ENCODE data around the gene CYBRD1.
A peak's percentile ranks its signal among the peaks of the same experiment; 100 is the strongest.
"Not testable (repeated sequence)": the region's sequence is repeated elsewhere in the genome, so short reads cannot be mapped to it uniquely, and the experiment has no call there.

The CYBRD1 gene

GRCh38 chr2:171497664-171498063 is 24.6 kb upstream of the CYBRD1 start:
- in situ Hi-C loops (cut with MboI; ENCODE audit: low sequenced_read_pairs); H3K36me3 ChIP-seq (replicated peaks); H3K4me3 ChIP-seq; H3K27me3 ChIP-seq (ENCODE audit: low read depth); H3K9me3 ChIP-seq; DNase-seq (ENCODE audit: low spot score in 2 of 2); H3K4me1 ChIP-seq: not testable (repeated sequence)

- H3K4me3 ChIP-seq = no peak overlapping the region
- no peaks in the 10 kb centered on the region for H3K27me3 ChIP-seq (ENCODE audit: low read depth)
- no peaks in the 10 kb centered on the region for H3K36me3 ChIP-seq (replicated peaks)
- H3K4me1 ChIP-seq = peaks cover 6% of the 10 kb centered on the region; the same call in 1 of the 2 replicates
- H3K9me3 ChIP-seq = no peaks in the 10 kb centered on the region
- peak; percentile 23 to 68 for DNase-seq (ENCODE audit: low spot score in 2 of 2)
- in situ Hi-C loops (cut with MboI; ENCODE audit: low sequenced_read_pairs) = no loop called here
These were observed 16.9 kb upstream of the CYBRD1 start for GRCh38 chr2:171505374-171505773.

GRCh38 chr2:171509945-171510731 is 12.1 kb upstream of the CYBRD1 start:
- no peak for DNase-seq (ENCODE audit: low spot score in 2 of 2)
- Histone ChIP-seq H3K9me3 (no peaks in the 10 kb centered on the region), H3K36me3 (replicated peaks) (no peaks in the 10 kb centered on the region), H3K4me1 (peaks cover 6% of the 10 kb centered on the region; the same call in 1 of the 2 replicates), H3K4me3 (no peak overlapping the region), H3K27me3 (ENCODE audit: low read depth) (no peaks in the 10 kb centered on the region)
- in situ Hi-C loops (cut with MboI; ENCODE audit: low sequenced_read_pairs) = no loop called here

- H3K9me3 ChIP-seq = no peaks in the 10 kb centered on the region
- H3K4me1 ChIP-seq = no peaks in the 10 kb centered on the region
- DNase-seq (ENCODE audit: low spot score in 2 of 2) = no peak
- no peaks in the 10 kb centered on the region for H3K36me3 ChIP-seq (replicated peaks)
- H3K4me3 ChIP-seq = no peak overlapping the region
- H3K27me3 ChIP-seq (ENCODE audit: low read depth) = no peaks in the 10 kb centered on the region
- in situ Hi-C loops (cut with MboI; ENCODE audit: low sequenced_read_pairs) = no loop called here
These were observed 10.3 kb upstream of the CYBRD1 start for GRCh38 chr2:171512014-171512413.

GRCh38 chr2:171512683-171513195 is 9.5 kb upstream of the CYBRD1 start:
- no peak for DNase-seq (ENCODE audit: low spot score in 2 of 2)
- in situ Hi-C loops (cut with MboI; ENCODE audit: low sequenced_read_pairs) = no loop called here
- Histone ChIP-seq H3K4me3 (no peak overlapping the region), H3K9me3 (no peaks in the 10 kb centered on the region), H3K4me1 (no peaks in the 10 kb centered on the region), H3K36me3 (replicated peaks) (no peaks in the 10 kb centered on the region), H3K27me3 (ENCODE audit: low read depth) (no peaks in the 10 kb centered on the region)

- H3K9me3 ChIP-seq = no peaks in the 10 kb centered on the region
- H3K4me3 ChIP-seq = no peak overlapping the region
- no peaks in the 10 kb centered on the region for H3K27me3 ChIP-seq (ENCODE audit: low read depth)
- no peaks in the 10 kb centered on the region for H3K36me3 ChIP-seq (replicated peaks)
- H3K4me1 ChIP-seq = no peaks in the 10 kb centered on the region
- in situ Hi-C loops (cut with MboI; ENCODE audit: low sequenced_read_pairs) = no loop called here
- DNase-seq (ENCODE audit: low spot score in 2 of 2) = no peak
These were observed 8.5 kb upstream of the CYBRD1 start for GRCh38 chr2:171513719-171514160.

GRCh38 chr2:171514908-171515582 is 7.2 kb upstream of the CYBRD1 start:
- H3K4me3 ChIP-seq = no peak overlapping the region
- in situ Hi-C loops (cut with MboI; ENCODE audit: low sequenced_read_pairs) = no loop called here
- H3K36me3 ChIP-seq (replicated peaks) = no peaks in the 10 kb centered on the region
- no peaks in the 10 kb centered on the region for H3K4me1 ChIP-seq
- no peak for DNase-seq (ENCODE audit: low spot score in 2 of 2)
- H3K27me3 ChIP-seq (ENCODE audit: low read depth) = no peaks in the 10 kb centered on the region
- H3K9me3 ChIP-seq = no peaks in the 10 kb centered on the region

GRCh38 chr2:171515672-171516298 is 6.5 kb upstream of the CYBRD1 start:
- H3K27me3 ChIP-seq (ENCODE audit: low read depth) = no peaks in the 10 kb centered on the region

GRCh38 chr2:171516793-171517192 is 5.5 kb upstream of the CYBRD1 start:
- in situ Hi-C loops (cut with MboI; ENCODE audit: low sequenced_read_pairs) = no loop called here
- Histone ChIP-seq H3K4me1 (peaks cover 2% of the 10 kb centered on the region), H3K27me3 (ENCODE audit: low read depth) (no peaks in the 10 kb centered on the region), H3K36me3 (replicated peaks) (no peaks in the 10 kb centered on the region), H3K9me3 (no peaks in the 10 kb centered on the region), H3K4me3 (no peak overlapping the region)
- DNase-seq (ENCODE audit: low spot score in 2 of 2) = no peak

More at GRCh38 chr2:171515672-171516298, 6.5 kb upstream of the CYBRD1 start:
- Histone ChIP-seq H3K4me1 (no peaks in the 10 kb centered on the region), H3K9me3 (no peaks in the 10 kb centered on the region), H3K36me3 (replicated peaks) (no peaks in the 10 kb centered on the region), H3K4me3 (no peak overlapping the region)
- in situ Hi-C loops (cut with MboI; ENCODE audit: low sequenced_read_pairs) = no loop called here
- peak in 1 of 2 experiments; percentile 22 for DNase-seq (ENCODE audit: low spot score in 2 of 2)

- Histone ChIP-seq H3K27me3 (ENCODE audit: low read depth) (no peaks in the 10 kb centered on the region), H3K36me3 (replicated peaks) (no peaks in the 10 kb centered on the region)
- in situ Hi-C loops (cut with MboI; ENCODE audit: low sequenced_read_pairs) = no loop called here
These were observed 1.8 kb upstream of the CYBRD1 start for GRCh38 chr2:171520471-171520870.

GRCh38 chr2:171521361-171522051 is 768 bp upstream of the CYBRD1 start:
- H3K4me1 ChIP-seq = peaks cover 8% of the 10 kb centered on the region
- H3K27me3 ChIP-seq (ENCODE audit: low read depth) = no peaks in the 10 kb centered on the region
- no peak for DNase-seq (ENCODE audit: low spot score in 2 of 2)
- H3K9me3 ChIP-seq = no peaks in the 10 kb centered on the region
- in situ Hi-C loops (cut with MboI; ENCODE audit: low sequenced_read_pairs) = no loop called here
- no peaks in the 10 kb centered on the region for H3K36me3 ChIP-seq (replicated peaks)
- peak overlapping the region; percentile 49 for H3K4me3 ChIP-seq

More at GRCh38 chr2:171520471-171520870, 1.8 kb upstream of the CYBRD1 start:
- Histone ChIP-seq H3K4me1 (peaks cover 8% of the 10 kb centered on the region), H3K9me3 (no peaks in the 10 kb centered on the region), H3K4me3 (no peak overlapping the region)
- no peak for DNase-seq (ENCODE audit: low spot score in 2 of 2)

GRCh38 chr2:171522788-171523087 is 464 bp downstream of the CYBRD1 start:
- H3K4me1 ChIP-seq = peaks cover 8% of the 10 kb centered on the region
- peak in 1 of 2 experiments; percentile 56 for DNase-seq (ENCODE audit: low spot score in 2 of 2)
- no peaks in the 10 kb centered on the region for H3K27me3 ChIP-seq (ENCODE audit: low read depth)
- peak overlapping the region; percentile 49 for H3K4me3 ChIP-seq
- in situ Hi-C loops (cut with MboI; ENCODE audit: low sequenced_read_pairs) = no loop called here
- H3K9me3 ChIP-seq = no peaks in the 10 kb centered on the region
- no peaks in the 10 kb centered on the region for H3K36me3 ChIP-seq (replicated peaks)

Measured in HAP-1 (cell line).